ENCODE measurements around the gene ZNF705A. TPM values are rescaled to one million over a fixed set of nuclear protein-coding genes. Genes with fewer than 3 reads are reported as not detected.
"Not testable (repeated sequence)": the region's sequence is repeated elsewhere in the genome, so short reads cannot be mapped to it uniquely, and the experiment has no call there.

ZNF705A gene
- total RNA-seq, 2 experiments from 2014 or later = 0.08 TPM; not detected in 1

- POLR2A ChIA-PET; H3K27me3 ChIP-seq (ENCODE audit: control insufficient read depth in 1 of 2, insufficient read depth in 2 of 2, low read length in 2 of 2); H3K36me3 ChIP-seq (ENCODE audit: insufficient read depth, low read length); H3K27ac Mint-ChIP-seq; H3K4me1 ChIP-seq (ENCODE audit: insufficient read depth, low read length); CTCF ChIA-PET; H3K4me3 ChIP-seq (ENCODE audit: low read length); H3K9me3 Mint-ChIP-seq; H3K27me3 Mint-ChIP-seq; ATAC-seq (ENCODE audit: poor library complexity); DNase-seq; H3K27ac ChIP-seq (ENCODE audit: low read depth in 1 of 2, low read length in 2 of 2); H3K36me3 Mint-ChIP-seq (ENCODE audit: low read depth); intact Hi-C loops (cut with DNase I, micrococcal nuclease); H3K4me1 Mint-ChIP-seq (ENCODE audit: low read depth); H3K9me3 ChIP-seq (ENCODE audit: control insufficient read depth in 1 of 2, insufficient read depth in 1 of 2, low read length in 2 of 2); H3K4me3 Mint-ChIP-seq: not testable (repeated sequence)
Measured at GRCh38 chr12:8223646-8224045, 66.8 kb downstream of the ZNF705A start.

GRCh38 chr12:8224782-8225181, 68.0 kb downstream of the ZNF705A start:
- H3K4me1 Mint-ChIP-seq (ENCODE audit: low read depth); intact Hi-C loops (cut with DNase I, micrococcal nuclease); CTCF ChIA-PET; H3K4me1 ChIP-seq (ENCODE audit: insufficient read depth, low read length); POLR2A ChIA-PET; H3K4me3 ChIP-seq (ENCODE audit: low read length); ATAC-seq (ENCODE audit: poor library complexity); H3K27ac Mint-ChIP-seq; H3K27ac ChIP-seq (ENCODE audit: low read depth in 1 of 2, low read length in 2 of 2); H3K27me3 Mint-ChIP-seq; H3K9me3 Mint-ChIP-seq; H3K9me3 ChIP-seq (ENCODE audit: control insufficient read depth in 1 of 2, insufficient read depth in 1 of 2, low read length in 2 of 2); H3K36me3 Mint-ChIP-seq (ENCODE audit: low read depth); H3K36me3 ChIP-seq (ENCODE audit: insufficient read depth, low read length); H3K27me3 ChIP-seq (ENCODE audit: control insufficient read depth in 1 of 2, insufficient read depth in 2 of 2, low read length in 2 of 2); DNase-seq; H3K4me3 Mint-ChIP-seq: not testable (repeated sequence)

GRCh38 chr12:8226355-8226754, 69.5 kb downstream of the ZNF705A start:
- Histone ChIP-seq H3K9me3 (ENCODE audit: control insufficient read depth in 1 of 2, insufficient read depth in 1 of 2, low read length in 2 of 2) (no peaks in the 10 kb centered on the region), H3K36me3 (ENCODE audit: insufficient read depth, low read length) (no peaks in the 10 kb centered on the region), H3K4me3 (ENCODE audit: low read length) (no peak overlapping the region), H3K27ac (ENCODE audit: low read depth in 1 of 2, low read length in 2 of 2) (no peak overlapping the region), H3K4me1 (ENCODE audit: insufficient read depth, low read length) (peaks cover 6% of the 10 kb centered on the region), H3K27me3 (ENCODE audit: control insufficient read depth in 1 of 2, insufficient read depth in 2 of 2, low read length in 2 of 2) (no peaks in the 10 kb centered on the region)
- DNase-seq (no peak), ATAC-seq (ENCODE audit: poor library complexity) (no peak)
- H3K27ac Mint-ChIP-seq = no peak overlapping the region
- H3K36me3 Mint-ChIP-seq (ENCODE audit: low read depth) = no peaks in the 10 kb centered on the region
- H3K4me3 Mint-ChIP-seq = no peak overlapping the region
- no peaks in the 10 kb centered on the region for H3K27me3 Mint-ChIP-seq
- POLR2A ChIA-PET = no interaction called here
- intact Hi-C loops (cut with DNase I, micrococcal nuclease) = no loop called here
- no peaks in the 10 kb centered on the region for H3K9me3 Mint-ChIP-seq
- CTCF ChIA-PET = no interaction called here
- no peaks in the 10 kb centered on the region for H3K4me1 Mint-ChIP-seq (ENCODE audit: low read depth)
- TF ChIP-seq, protein P1, sequence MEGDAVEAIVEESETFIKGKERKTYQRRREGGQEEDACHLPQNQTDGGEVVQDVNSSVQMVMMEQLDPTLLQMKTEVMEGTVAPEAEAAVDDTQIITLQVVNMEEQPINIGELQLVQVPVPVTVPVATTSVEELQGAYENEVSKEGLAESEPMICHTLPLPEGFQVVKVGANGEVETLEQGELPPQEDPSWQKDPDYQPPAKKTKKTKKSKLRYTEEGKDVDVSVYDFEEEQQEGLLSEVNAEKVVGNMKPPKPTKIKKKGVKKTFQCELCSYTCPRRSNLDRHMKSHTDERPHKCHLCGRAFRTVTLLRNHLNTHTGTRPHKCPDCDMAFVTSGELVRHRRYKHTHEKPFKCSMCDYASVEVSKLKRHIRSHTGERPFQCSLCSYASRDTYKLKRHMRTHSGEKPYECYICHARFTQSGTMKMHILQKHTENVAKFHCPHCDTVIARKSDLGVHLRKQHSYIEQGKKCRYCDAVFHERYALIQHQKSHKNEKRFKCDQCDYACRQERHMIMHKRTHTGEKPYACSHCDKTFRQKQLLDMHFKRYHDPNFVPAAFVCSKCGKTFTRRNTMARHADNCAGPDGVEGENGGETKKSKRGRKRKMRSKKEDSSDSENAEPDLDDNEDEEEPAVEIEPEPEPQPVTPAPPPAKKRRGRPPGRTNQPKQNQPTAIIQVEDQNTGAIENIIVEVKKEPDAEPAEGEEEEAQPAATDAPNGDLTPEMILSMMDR (IDR thresholded peaks at IDR 0.05) = no peak

DNA sequence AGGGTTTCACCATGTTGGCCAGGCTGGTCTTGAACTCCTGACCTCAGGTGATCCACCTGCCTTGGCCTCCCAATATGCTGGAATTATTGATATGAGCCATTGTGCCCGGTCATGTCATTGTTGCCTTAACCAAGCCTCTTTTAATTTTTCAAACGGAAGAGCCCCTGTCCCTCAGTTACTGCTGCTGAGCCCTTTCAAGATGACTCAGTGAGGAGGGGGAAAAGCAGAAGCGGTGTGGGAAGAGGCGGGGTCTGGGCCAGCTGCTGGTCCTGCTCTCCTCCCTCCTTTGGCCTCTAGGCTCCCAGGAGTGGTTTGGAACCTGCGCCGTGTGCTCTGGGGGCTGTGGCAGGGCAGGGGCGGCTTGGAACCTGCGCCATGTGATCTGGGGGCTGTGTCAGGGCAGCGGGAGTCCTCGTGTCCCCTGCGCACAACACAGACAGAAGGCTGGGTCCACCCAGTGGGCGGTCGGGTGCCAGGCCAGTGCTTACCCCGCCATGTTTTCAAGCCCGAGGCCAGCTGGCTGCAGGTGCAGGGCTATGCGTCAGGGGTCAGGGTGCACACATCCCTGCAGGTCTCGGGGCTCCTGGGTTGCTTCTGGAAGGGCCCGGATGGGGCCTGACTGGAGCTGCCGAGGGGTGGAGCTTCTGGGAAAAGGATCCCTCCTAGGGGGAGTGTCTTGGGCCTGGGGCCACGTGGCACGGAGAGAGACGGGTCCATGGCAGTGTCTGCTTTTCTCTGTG, 70.3 kb downstream of the ZNF705A start, which contains the start of gene FAM90A1:
Gene FAM90A1, minus strand, starts transcription at position 627 of the 740 bp plus-strand sequence. CDS start 2,786 bp downstream, outside the sequence.
- H3K36me3 ChIP-seq (ENCODE audit: insufficient read depth, low read length); CTCF ChIA-PET; H3K27ac Mint-ChIP-seq; H3K36me3 Mint-ChIP-seq (ENCODE audit: low read depth); H3K4me1 Mint-ChIP-seq (ENCODE audit: low read depth); ATAC-seq (ENCODE audit: poor library complexity); H3K27me3 Mint-ChIP-seq; H3K4me3 Mint-ChIP-seq; H3K9me3 ChIP-seq (ENCODE audit: control insufficient read depth in 1 of 2, insufficient read depth in 1 of 2, low read length in 2 of 2); intact Hi-C loops (cut with DNase I, micrococcal nuclease); H3K27ac ChIP-seq (ENCODE audit: low read depth in 1 of 2, low read length in 2 of 2); H3K9me3 Mint-ChIP-seq; POLR2A ChIA-PET; H3K27me3 ChIP-seq (ENCODE audit: control insufficient read depth in 1 of 2, insufficient read depth in 2 of 2, low read length in 2 of 2): not testable (repeated sequence)
- peaks cover 13% of the 10 kb centered on the region for H3K4me1 ChIP-seq (ENCODE audit: insufficient read depth, low read length)
- H3K4me3 ChIP-seq (ENCODE audit: low read length) = peak within 1 kb of the TSS; percentile 20
- DNase-seq = peak in 4 of 14 experiments; percentile 12 to 18 (median 14)

DNA sequence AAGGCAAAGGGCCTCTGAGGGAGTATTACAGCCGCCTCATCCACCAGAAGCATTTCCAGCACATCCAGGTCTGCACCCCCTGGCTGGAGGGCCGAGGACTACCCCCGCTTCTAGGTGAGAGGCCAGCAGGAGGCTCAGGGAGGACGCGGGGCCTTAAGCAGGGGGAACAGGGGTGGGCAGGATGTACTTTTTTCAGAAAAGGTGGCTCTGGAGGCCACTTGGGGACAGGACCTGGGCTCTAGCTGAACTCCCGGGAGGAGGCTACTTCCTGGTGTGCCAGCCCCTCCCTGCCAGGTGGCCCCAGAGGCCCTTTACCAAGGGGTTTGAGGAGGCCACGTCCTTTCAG, 70.9 kb downstream of the ZNF705A start:
- DNase-seq; intact Hi-C loops (cut with DNase I, micrococcal nuclease); H3K4me3 Mint-ChIP-seq; H3K9me3 Mint-ChIP-seq; H3K27me3 ChIP-seq (ENCODE audit: control insufficient read depth in 1 of 2, insufficient read depth in 2 of 2, low read length in 2 of 2); CTCF ChIA-PET; POLR2A ChIA-PET; H3K27me3 Mint-ChIP-seq; H3K9me3 ChIP-seq (ENCODE audit: control insufficient read depth in 1 of 2, insufficient read depth in 1 of 2, low read length in 2 of 2); H3K36me3 Mint-ChIP-seq (ENCODE audit: low read depth); ATAC-seq (ENCODE audit: poor library complexity); H3K27ac ChIP-seq (ENCODE audit: low read depth in 1 of 2, low read length in 2 of 2); H3K4me1 Mint-ChIP-seq (ENCODE audit: low read depth); H3K36me3 ChIP-seq (ENCODE audit: insufficient read depth, low read length); H3K27ac Mint-ChIP-seq: not testable (repeated sequence)
- Histone ChIP-seq H3K4me3 (ENCODE audit: low read length) (peak overlapping the region; percentile 20), H3K4me1 (ENCODE audit: insufficient read depth, low read length) (peaks cover 13% of the 10 kb centered on the region)

DNA sequence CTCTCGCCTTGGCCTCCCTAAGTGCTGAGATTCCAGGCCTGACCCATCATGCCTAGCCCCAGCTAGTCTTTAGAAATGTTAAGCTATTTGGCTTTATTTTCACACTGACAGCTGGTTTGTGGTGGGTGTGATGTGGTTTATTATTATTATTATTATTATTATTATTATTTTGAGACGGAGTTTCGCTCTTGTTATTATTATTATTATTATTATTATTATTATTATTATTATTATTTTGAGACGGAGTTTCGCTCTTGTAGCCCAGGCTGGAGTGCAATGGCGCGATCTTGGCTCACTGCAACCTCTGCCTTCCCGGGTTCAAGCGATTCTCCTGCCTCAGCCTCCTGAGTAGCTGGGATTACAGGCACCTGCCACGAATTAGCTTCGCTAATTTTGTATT, 71.8 kb downstream of the ZNF705A start:
- H3K27me3 ChIP-seq (ENCODE audit: control insufficient read depth in 1 of 2, insufficient read depth in 2 of 2, low read length in 2 of 2); H3K4me3 Mint-ChIP-seq; H3K4me3 ChIP-seq (ENCODE audit: low read length); POLR2A ChIA-PET; H3K36me3 Mint-ChIP-seq (ENCODE audit: low read depth); H3K9me3 Mint-ChIP-seq; ATAC-seq (ENCODE audit: poor library complexity); H3K36me3 ChIP-seq (ENCODE audit: insufficient read depth, low read length); DNase-seq; intact Hi-C loops (cut with DNase I, micrococcal nuclease); H3K4me1 Mint-ChIP-seq (ENCODE audit: low read depth); H3K27ac Mint-ChIP-seq; H3K27me3 Mint-ChIP-seq; CTCF ChIA-PET; H3K9me3 ChIP-seq (ENCODE audit: control insufficient read depth in 1 of 2, insufficient read depth in 1 of 2, low read length in 2 of 2); H3K27ac ChIP-seq (ENCODE audit: low read depth in 1 of 2, low read length in 2 of 2): not testable (repeated sequence)
- peaks cover 13% of the 10 kb centered on the region for H3K4me1 ChIP-seq (ENCODE audit: insufficient read depth, low read length)

Data from CD4-positive, alpha-beta T cell (primary cell).